GM18517 (cell line): ENCODE results near the gene REXO1.
"Not testable (repeated sequence)": the region's sequence is repeated elsewhere in the genome, so short reads cannot be mapped to it uniquely, and the experiment has no call there.

Experiments used
- ATAC-seq: cut with Tn5 transposase; IDR thresholded peaks from one replicate; pipeline ENCODE4 v1.9.1; 2021; ENCODE audit warnings: mild to moderate bottlenecking, moderate library complexity; ENCODE audit not compliant: unreplicated experiment

Gene REXO1

DNA sequence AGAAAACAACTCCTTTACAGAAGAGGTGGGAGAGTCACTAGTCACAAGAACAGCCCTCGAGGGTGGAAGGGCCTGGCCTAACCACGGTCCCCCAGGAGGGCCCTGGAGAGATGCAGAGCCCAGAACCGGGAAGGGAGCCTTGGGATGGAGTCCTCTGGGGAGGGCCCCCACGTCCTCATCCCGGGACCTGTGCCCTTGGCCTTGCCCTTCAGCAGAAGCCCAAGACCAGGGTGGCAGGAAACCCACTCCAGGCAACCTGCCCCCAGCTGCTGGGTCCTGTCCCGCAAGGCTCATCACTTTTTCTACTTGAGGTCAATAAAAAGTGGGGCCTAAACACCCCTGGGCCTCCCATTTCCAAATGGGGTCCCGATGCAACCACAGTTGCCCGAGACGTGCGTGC is 33.9 kb downstream of the REXO1 start:
- no peak for ATAC-seq

GRCh38 chr19:1813192-1814182 is 34.8 kb downstream of the REXO1 start:
- no peak for ATAC-seq

DNA sequence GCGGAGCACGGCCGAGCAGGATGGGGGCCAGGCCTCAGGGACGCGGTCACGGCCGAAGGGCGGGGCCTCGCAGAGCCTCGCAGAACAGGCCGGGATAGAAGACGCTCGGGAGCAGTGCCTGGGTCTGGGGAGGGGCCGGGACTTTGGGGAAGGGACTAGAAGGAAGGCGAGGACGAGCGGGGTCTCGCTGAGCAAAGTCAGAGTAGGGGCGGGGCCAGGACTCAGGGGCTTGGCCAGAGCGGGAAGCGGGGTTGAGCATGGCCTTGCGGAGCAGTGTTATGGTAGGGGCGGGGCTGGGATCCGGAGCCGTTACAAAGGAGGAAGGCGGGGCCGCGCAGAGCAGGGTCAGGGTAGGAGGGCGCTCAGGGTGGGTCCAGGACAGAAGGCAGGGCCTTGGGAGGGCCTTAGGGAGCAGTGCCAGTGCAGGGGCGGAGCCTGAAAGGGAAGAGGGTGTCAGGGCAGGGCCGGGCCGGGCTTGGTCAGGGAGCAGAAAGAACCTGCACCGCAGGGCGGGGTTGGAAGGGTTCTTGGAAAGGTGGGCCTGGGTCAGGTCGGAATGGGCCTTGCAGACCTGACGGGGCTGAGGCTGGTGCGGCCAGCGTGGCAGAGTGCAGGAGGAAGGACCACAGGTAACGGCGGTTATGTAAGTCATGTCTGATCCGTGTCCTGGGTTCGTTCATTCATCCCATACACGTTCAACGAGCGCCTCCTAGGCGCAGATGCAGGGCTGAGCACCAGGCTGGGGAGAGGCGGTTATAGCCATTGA is 35.7 kb downstream of the REXO1 start:
- ATAC-seq: peak; percentile 79

- peak; percentile 15 for ATAC-seq
Observed at GRCh38 chr19:1811942-1812425, 36.3 kb downstream of the REXO1 start, which contains the start of gene ATP8B3. Gene ATP8B3, minus strand, starts transcription at chr19:1812276. Its CDS starts 540 bp downstream, at chr19:1811736.

- no peak for ATAC-seq
Observed at GRCh38 chr19:1811472-1811894, 36.8 kb downstream of the REXO1 start.

GRCh38 chr19:1810439-1811160 is 37.7 kb downstream of the REXO1 start:
- no peak for ATAC-seq

GRCh38 chr19:1809678-1810077 is 38.6 kb downstream of the REXO1 start:
- ATAC-seq: no peak

DNA sequence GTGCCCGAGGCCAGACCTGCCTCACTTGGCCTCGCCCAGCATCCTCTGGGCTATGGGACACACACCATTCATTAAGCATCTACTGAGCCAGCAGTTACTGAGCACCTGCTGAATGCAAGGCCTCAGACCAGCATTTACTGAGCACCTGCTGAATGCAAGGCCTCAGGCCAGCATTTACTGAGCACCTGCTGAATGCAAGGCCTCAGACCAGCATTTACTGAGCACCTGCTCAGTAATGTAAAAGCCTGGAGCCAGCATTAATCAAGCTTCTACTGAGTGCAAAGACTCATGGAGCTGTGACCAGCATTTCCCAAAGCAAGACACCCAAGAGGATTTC is 39.9 kb downstream of the REXO1 start:
- no peak for ATAC-seq

DNA sequence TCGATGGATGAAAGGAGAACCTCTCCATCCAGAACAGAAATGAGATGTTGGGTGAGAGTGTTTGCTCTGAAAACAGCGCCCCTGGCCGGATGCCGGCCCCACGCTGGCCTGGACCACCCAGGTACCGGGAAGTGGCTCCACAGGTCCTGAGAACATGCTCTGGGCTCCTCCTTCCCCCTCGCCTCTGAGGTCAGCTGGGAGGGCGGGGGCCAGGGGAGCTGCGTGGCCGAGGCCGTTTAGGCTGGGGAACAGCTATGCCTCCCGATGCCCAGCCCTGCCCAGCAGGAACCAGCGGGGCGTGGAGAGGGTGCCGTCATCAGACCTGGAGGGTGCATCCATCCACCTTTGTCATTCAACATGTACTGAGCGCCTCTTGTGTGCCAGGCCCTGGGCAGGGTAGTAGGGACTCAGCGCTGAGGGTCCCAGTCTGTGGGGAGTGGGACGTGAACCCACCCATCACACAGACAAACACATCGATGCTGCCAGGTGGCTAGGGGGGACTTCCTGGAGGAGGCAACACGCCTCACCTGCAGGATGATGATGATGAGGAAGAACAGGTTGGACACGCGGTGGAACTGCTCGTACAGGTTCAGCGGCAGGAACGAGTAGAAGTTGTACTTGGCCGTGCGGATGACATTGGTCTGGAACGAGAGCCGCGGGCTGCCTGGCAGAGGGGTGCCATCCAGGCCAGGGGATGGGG is 40.4 kb downstream of the REXO1 start:
- no peak for ATAC-seq

- ATAC-seq: no peak
Observed at GRCh38 chr19:1807030-1807694, 41.1 kb downstream of the REXO1 start.

GRCh38 chr19:1806184-1807029 is 41.9 kb downstream of the REXO1 start:
- no peak for ATAC-seq

- ATAC-seq: no peak
Observed at GRCh38 chr19:1805401-1806183, 42.7 kb downstream of the REXO1 start.

DNA sequence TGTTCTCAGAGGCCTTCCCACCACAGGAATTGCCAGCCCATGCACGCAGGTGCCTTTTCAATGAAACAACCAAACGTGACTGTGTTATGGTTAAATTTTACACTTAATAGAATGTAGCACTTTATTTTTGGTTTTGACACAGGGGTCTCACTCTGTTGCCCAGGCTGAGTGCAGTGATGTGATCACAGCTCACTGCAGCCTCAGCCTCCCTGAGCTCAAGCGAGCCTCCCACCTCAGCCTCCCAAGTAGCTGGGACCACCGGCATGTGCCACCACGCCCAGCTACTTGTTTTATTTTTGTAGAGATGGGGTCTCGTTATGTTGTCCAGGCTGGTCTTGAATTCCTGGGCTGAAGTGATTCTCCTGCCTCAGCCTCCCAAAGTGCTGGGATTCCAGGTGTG is 43.4 kb downstream of the REXO1 start:
- no peak for ATAC-seq

- no peak for ATAC-seq
Observed at GRCh38 chr19:1799695-1800342, 48.5 kb downstream of the REXO1 start.

GRCh38 chr19:1797313-1797712 is 51.0 kb downstream of the REXO1 start:
- ATAC-seq: not testable (repeated sequence)

DNA sequence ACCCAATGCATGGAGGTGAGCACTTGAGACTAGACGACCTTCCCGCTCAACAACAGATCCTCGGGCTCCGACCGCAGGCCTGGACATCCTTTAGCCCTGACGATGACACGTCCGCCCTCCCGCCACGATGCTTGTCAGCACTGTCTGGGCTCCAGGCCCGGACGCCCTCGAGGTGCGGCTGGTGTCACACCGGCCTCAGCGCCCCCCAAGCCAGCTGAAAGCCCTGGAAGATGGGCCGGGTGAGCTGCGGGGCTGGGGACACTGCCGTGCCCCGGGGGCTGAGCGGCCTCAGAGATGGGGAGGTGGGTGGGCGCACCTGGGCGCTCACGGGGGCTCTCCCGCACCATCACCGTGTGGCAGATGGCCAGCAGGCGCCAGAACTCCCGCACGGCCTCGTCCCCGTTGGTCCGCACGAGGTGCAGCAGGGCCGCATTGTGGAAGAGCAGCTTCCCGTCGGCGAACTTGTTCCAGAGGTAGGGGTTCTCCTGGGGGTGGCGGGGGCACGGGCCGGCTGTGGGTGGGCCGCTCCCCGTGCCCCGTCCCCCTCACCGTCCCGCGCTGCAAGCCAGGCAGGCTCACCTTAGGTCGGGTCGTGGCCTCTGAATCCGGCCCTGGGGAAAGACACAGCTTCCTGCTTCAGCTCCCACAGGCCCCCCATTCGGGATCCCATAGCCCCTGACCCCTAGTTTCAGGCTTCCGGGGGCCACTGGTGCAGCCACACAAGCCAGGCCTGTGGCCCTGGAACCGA is 51.7 kb downstream of the REXO1 start:
- ATAC-seq: no peak
